Articular chondrocyte of knee joint (primary cell): ENCODE measurements around the gene DHX35. TPM values are rescaled to one million over a fixed set of nuclear protein-coding genes. Genes with fewer than 3 reads are reported as not detected.

Source experiments
- small RNA-seq: library from RNA; depleted of rRNA; stranded (forward); fragments of <200 nt; gene quantifications from one replicate; pipeline ENCODE3, GENCODE V24; 2012
- total RNA-seq: library from RNA; depleted of rRNA; stranded (reverse); fragments of >200 nt; gene quantifications from 2 replicates; pipeline ENCODE4 v1.2.3, GENCODE V29; 2012

Gene DHX35, protein sequence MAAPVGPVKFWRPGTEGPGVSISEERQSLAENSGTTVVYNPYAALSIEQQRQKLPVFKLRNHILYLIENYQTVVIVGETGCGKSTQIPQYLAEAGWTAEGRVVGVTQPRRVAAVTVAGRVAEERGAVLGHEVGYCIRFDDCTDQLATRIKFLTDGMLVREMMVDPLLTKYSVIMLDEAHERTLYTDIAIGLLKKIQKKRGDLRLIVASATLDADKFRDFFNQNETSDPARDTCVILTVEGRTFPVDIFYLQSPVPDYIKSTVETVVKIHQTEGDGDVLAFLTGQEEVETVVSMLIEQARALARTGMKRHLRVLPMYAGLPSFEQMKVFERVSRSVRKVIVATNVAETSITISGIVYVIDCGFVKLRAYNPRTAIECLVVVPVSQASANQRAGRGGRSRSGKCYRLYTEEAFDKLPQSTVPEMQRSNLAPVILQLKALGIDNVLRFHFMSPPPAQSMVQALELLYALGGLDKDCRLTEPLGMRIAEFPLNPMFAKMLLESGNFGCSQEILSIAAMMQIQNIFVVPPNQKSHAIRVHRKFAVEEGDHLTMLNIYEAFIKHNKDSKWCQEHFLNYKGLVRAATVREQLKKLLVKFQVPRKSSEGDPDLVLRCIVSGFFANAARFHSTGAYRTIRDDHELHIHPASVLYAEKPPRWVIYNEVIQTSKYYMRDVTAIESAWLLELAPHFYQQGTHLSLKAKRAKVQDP
- 8.0 and 10.8 TPM in 2 replicates for total RNA-seq

GRCh38 chr20:38962044-38962927 is at the start of gene DHX35:
DHX35 (plus strand) TSS chr20:38962344; CDS start chr20:38962368, 24 bp downstream.

GRCh38 chr20:38926142-38926933 is 35.8 kb upstream of the DHX35 start, which contains the start of gene FAM83D:
FAM83D (plus strand) TSS chr20:38926417; CDS start chr20:38926443, 26 bp downstream.

Small RNA genes lying within 50 kb of the gene (small RNA-seq; reads per million reads assigned to genes)
- gene AL023803.1 = not detected

Other genes with a start within 250 kb of the DHX35 start
- gene SLC32A1, start 237.9 kb upstream of the DHX35 start, total RNA-seq = not detected in 2 replicates
- gene ACTR5, start 213.9 kb upstream of the DHX35 start, total RNA-seq = 4.3 and 5.1 TPM in 2 replicates
- gene PPP1R16B, start 156.6 kb upstream of the DHX35 start, total RNA-seq = 0.22 TPM in 1 of 2 replicates, not detected in the other
- gene FAM83D, start 35.9 kb upstream of the DHX35 start, total RNA-seq = 12.8 and 14.5 TPM in 2 replicates